BE2C (cell line): ENCODE data around the gene TREX2.

Source experiments
- DNase-seq: peaks from one replicate; pipeline ENCODE4 v3.0.0-alpha.2; 2020
- H3K27me3 ChIP-seq: fragments of 250-450 bp; sonication (Bioruptor Pico); 2 replicates; pipeline ENCODE4 v1.5.1; 2020; ENCODE audit warnings: mild to moderate bottlenecking
- H3K36me3 ChIP-seq: fragments of 250-450 bp; sonication (Bioruptor Pico); 2 replicates; pipeline ENCODE4 v1.5.1; 2020; ENCODE audit warnings: mild to moderate bottlenecking
- H3K4me1 ChIP-seq: fragments of 250-450 bp; sonication (Bioruptor Pico); 2 replicates; pipeline ENCODE4 v1.5.1; 2020
- H3K4me3 ChIP-seq: 2 replicates; pipeline ENCODE4 v1.5.1; 2011; ENCODE audit warnings: low read depth, low read length
- H3K9me3 ChIP-seq: fragments of 250-450 bp; sonication (Bioruptor Pico); 2 replicates; pipeline ENCODE4 v1.5.1; 2020
- TF ChIP-seq, protein P1 (sequence below): IDR thresholded peaks from 2 replicates; pipeline ENCODE4 v1.5.1; 2012; ENCODE audit warnings: mild to moderate bottlenecking, low read depth, low read length

Gene TREX2

DNA sequence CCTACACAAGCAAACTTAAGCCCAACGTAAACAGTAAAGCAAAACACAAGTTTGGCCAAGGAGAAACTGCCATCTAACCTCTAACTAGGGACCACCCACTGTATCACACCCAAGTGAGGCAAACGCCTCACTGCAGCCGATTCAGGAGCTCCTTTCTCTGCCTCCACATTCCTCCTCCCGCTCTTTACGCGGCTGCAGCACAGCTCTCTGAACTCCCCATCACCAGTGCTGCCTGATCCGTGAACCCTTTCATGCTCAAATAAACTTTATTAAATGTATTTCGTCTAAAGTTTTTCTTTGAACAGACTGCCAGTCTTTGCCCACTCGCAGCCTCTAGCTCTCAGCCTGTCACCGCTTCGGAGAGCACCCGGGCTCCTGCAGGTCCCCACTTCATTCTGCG, 51.2 kb downstream of the TREX2 start:
- Histone ChIP-seq H3K27me3 (no peaks in the 10 kb centered on the region), H3K36me3 (no peaks in the 10 kb centered on the region), H3K4me3 (no peak overlapping the region), H3K9me3 (no peaks in the 10 kb centered on the region), H3K4me1 (no peaks in the 10 kb centered on the region)
- DNase-seq, result no peak
- TF ChIP-seq, protein P1, sequence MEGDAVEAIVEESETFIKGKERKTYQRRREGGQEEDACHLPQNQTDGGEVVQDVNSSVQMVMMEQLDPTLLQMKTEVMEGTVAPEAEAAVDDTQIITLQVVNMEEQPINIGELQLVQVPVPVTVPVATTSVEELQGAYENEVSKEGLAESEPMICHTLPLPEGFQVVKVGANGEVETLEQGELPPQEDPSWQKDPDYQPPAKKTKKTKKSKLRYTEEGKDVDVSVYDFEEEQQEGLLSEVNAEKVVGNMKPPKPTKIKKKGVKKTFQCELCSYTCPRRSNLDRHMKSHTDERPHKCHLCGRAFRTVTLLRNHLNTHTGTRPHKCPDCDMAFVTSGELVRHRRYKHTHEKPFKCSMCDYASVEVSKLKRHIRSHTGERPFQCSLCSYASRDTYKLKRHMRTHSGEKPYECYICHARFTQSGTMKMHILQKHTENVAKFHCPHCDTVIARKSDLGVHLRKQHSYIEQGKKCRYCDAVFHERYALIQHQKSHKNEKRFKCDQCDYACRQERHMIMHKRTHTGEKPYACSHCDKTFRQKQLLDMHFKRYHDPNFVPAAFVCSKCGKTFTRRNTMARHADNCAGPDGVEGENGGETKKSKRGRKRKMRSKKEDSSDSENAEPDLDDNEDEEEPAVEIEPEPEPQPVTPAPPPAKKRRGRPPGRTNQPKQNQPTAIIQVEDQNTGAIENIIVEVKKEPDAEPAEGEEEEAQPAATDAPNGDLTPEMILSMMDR, result no peak
